GM23248 (cell line): ENCODE measurements around the gene DGKG.

ENCODE experiments used
- EZH2 ChIP-seq: fragments of 200-600 bp; sonication (generic); IDR thresholded peaks from 2 replicates; pipeline ENCODE4 v1.6.1; 2018; ENCODE audit warnings: antibody characterized with exemption, mild to moderate bottlenecking; ENCODE audit not compliant: insufficient read depth, poor library complexity, severe bottlenecking
- EZH2phosphoT487 ChIP-seq: fragments of 200-600 bp; sonication (generic); IDR thresholded peaks from 2 replicates; pipeline ENCODE4 v1.6.1; 2018; ENCODE audit warnings: antibody characterized with exemption, moderate library complexity, mild to moderate bottlenecking, low read depth; ENCODE audit not compliant: insufficient read depth

DNA sequence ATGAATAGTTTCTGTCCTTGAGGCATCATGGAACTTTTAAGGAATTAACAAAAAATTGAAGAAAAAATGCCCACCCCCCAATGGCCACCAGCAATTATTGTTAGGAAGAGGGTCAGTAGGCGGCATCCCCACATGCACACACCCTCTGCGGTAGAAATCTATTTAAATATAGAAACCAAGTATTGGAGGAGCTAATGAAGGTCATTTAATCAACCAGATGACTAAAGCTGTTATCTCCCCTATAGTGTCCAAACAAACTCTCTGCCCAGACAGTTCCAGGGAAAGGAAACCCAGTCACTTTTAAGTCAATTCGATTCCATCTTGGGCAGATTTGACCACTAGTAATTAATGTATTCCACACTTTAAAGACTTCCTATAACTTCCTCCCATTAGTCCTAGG, 47.1 kb downstream of the DGKG start:
- TF ChIP-seq EZH2 (no peak), EZH2phosphoT487 (no peak)
